Measurements from ENCODE around the gene GATB. TPM values are rescaled to one million over a fixed set of nuclear protein-coding genes. Genes with fewer than 3 reads are reported as not detected.

The GATB gene
- total and polyA plus RNA-seq, 2 donors, result 11.7 to 12.8 TPM

- H3K4me3 ChIP-seq (ENCODE audit: low read depth, low read length), result no peak overlapping the region
- H3K4me1 ChIP-seq (ENCODE audit: insufficient read depth), result no peaks in the 10 kb centered on the region
- H3K36me3 ChIP-seq (ENCODE audit: insufficient read depth), result no peaks in the 10 kb centered on the region
- no peak for DNase-seq (ENCODE audit: extremely low spot score)
- 87% methylated on average over 14 of the region's 14 CpGs for WGBS
- no peak overlapping the region for H3K27ac ChIP-seq (ENCODE audit: low read depth)
Measured at GRCh38 chr4:151691639-151692442, 69.0 kb downstream of the GATB start.

GRCh38 chr4:151690876-151691275 lies 69.9 kb downstream of the GATB start:
- no peak for DNase-seq (ENCODE audit: extremely low spot score)
- WGBS, result 57% methylated on average over 4 of the region's 4 CpGs
- H3K4me3 ChIP-seq (ENCODE audit: low read depth, low read length), result no peak overlapping the region
- H3K36me3 ChIP-seq (ENCODE audit: insufficient read depth), result no peaks in the 10 kb centered on the region
- H3K27ac ChIP-seq (ENCODE audit: low read depth), result no peak overlapping the region
- H3K4me1 ChIP-seq (ENCODE audit: insufficient read depth), result no peaks in the 10 kb centered on the region

- 20% methylated on average over 4 of the region's 4 CpGs for WGBS
- Histone ChIP-seq H3K27ac (ENCODE audit: low read depth) (no peak overlapping the region), H3K4me1 (ENCODE audit: insufficient read depth) (no peaks in the 10 kb centered on the region), H3K36me3 (ENCODE audit: insufficient read depth) (no peaks in the 10 kb centered on the region), H3K4me3 (ENCODE audit: low read depth, low read length) (no peak overlapping the region)
- DNase-seq (ENCODE audit: extremely low spot score), result no peak
Measured at GRCh38 chr4:151690164-151690870, 70.5 kb downstream of the GATB start.

GRCh38 chr4:151689211-151689991 lies 71.4 kb downstream of the GATB start:
- Histone ChIP-seq H3K36me3 (ENCODE audit: insufficient read depth) (no peaks in the 10 kb centered on the region), H3K27ac (ENCODE audit: low read depth) (no peak overlapping the region), H3K4me1 (ENCODE audit: insufficient read depth) (no peaks in the 10 kb centered on the region), H3K4me3 (ENCODE audit: low read depth, low read length) (no peak overlapping the region)
- no peak for DNase-seq (ENCODE audit: extremely low spot score)
- 82% methylated on average over 10 of the region's 10 CpGs for WGBS

GRCh38 chr4:151688785-151689043 lies 72.1 kb downstream of the GATB start:
- Histone ChIP-seq H3K4me3 (ENCODE audit: low read depth, low read length) (no peak overlapping the region), H3K4me1 (ENCODE audit: insufficient read depth) (no peaks in the 10 kb centered on the region), H3K27ac (ENCODE audit: low read depth) (no peak overlapping the region), H3K36me3 (ENCODE audit: insufficient read depth) (no peaks in the 10 kb centered on the region)
- no peak for DNase-seq (ENCODE audit: extremely low spot score)

GRCh38 chr4:151688003-151688784 lies 72.6 kb downstream of the GATB start:
- WGBS, result 43% methylated on average over 14 of the region's 14 CpGs
- Histone ChIP-seq H3K27ac (ENCODE audit: low read depth) (no peak overlapping the region), H3K36me3 (ENCODE audit: insufficient read depth) (no peaks in the 10 kb centered on the region), H3K4me1 (ENCODE audit: insufficient read depth) (no peaks in the 10 kb centered on the region), H3K4me3 (ENCODE audit: low read depth, low read length) (no peak overlapping the region)
- no peak for DNase-seq (ENCODE audit: extremely low spot score)

GRCh38 chr4:151687021-151687640 lies 73.7 kb downstream of the GATB start:
- H3K4me1 ChIP-seq (ENCODE audit: insufficient read depth), result no peaks in the 10 kb centered on the region
- no peaks in the 10 kb centered on the region for H3K36me3 ChIP-seq (ENCODE audit: insufficient read depth)
- 63% methylated on average over 11 of the region's 11 CpGs for WGBS
- H3K27ac ChIP-seq (ENCODE audit: low read depth), result no peak overlapping the region
- H3K4me3 ChIP-seq (ENCODE audit: low read depth, low read length), result no peak overlapping the region
- no peak for DNase-seq (ENCODE audit: extremely low spot score)

- 57% methylated on average over 5 of the region's 5 CpGs for WGBS
- no peak for DNase-seq (ENCODE audit: extremely low spot score)
- Histone ChIP-seq H3K36me3 (ENCODE audit: insufficient read depth) (no peaks in the 10 kb centered on the region), H3K4me1 (ENCODE audit: insufficient read depth) (no peaks in the 10 kb centered on the region), H3K4me3 (ENCODE audit: low read depth, low read length) (no peak overlapping the region), H3K27ac (ENCODE audit: low read depth) (no peak overlapping the region)
Measured at GRCh38 chr4:151685303-151685702, 75.5 kb downstream of the GATB start.

GRCh38 chr4:151681085-151681484 lies 79.7 kb downstream of the GATB start:
- DNase-seq (ENCODE audit: extremely low spot score), result no peak
- 96% methylated on average over 4 of the region's 4 CpGs for WGBS
- Histone ChIP-seq H3K36me3 (ENCODE audit: insufficient read depth) (no peaks in the 10 kb centered on the region), H3K4me3 (ENCODE audit: low read depth, low read length) (no peak overlapping the region), H3K27ac (ENCODE audit: low read depth) (no peak overlapping the region), H3K4me1 (ENCODE audit: insufficient read depth) (no peaks in the 10 kb centered on the region)

- WGBS, result 82% methylated on average over 8 of the region's 8 CpGs
- no peaks in the 10 kb centered on the region for H3K4me1 ChIP-seq (ENCODE audit: insufficient read depth)
- no peak overlapping the region for H3K27ac ChIP-seq (ENCODE audit: low read depth)
- no peak overlapping the region for H3K4me3 ChIP-seq (ENCODE audit: low read depth, low read length)
- no peak for DNase-seq (ENCODE audit: extremely low spot score)
- no peaks in the 10 kb centered on the region for H3K36me3 ChIP-seq (ENCODE audit: insufficient read depth)
Measured at GRCh38 chr4:151679231-151679630, 81.6 kb downstream of the GATB start.

- H3K4me1 ChIP-seq (ENCODE audit: insufficient read depth), result no peaks in the 10 kb centered on the region
- no peaks in the 10 kb centered on the region for H3K36me3 ChIP-seq (ENCODE audit: insufficient read depth)
- no peak overlapping the region for H3K27ac ChIP-seq (ENCODE audit: low read depth)
- no peak overlapping the region for H3K4me3 ChIP-seq (ENCODE audit: low read depth, low read length)
- no peak for DNase-seq (ENCODE audit: extremely low spot score)
- WGBS, result 63% methylated on average over 14 of the region's 14 CpGs
Measured at GRCh38 chr4:151678048-151678872, 82.5 kb downstream of the GATB start.

- 67% methylated on average over 3 of the region's 3 CpGs for WGBS
- H3K36me3 ChIP-seq (ENCODE audit: insufficient read depth), result no peaks in the 10 kb centered on the region
- H3K27ac ChIP-seq (ENCODE audit: low read depth), result no peak overlapping the region
- H3K4me1 ChIP-seq (ENCODE audit: insufficient read depth), result no peaks in the 10 kb centered on the region
- no peak overlapping the region for H3K4me3 ChIP-seq (ENCODE audit: low read depth, low read length)
- DNase-seq (ENCODE audit: extremely low spot score), result no peak
Measured at GRCh38 chr4:151677193-151677592, 83.6 kb downstream of the GATB start.
